Metanephros (tissue), 1 donor: ENCODE data around the gene P3H1. TPM values are rescaled to one million over a fixed set of nuclear protein-coding genes. Genes with fewer than 3 reads are reported as not detected.

ENCODE experiments used
- total RNA-seq: library from RNA; depleted of rRNA; stranded (reverse); fragments of >200 nt; gene quantifications from one replicate; pipeline ENCODE4 v1.2.3, GENCODE V29; 2014

The P3H1 gene
- 49.4 TPM for total RNA-seq

DNA sequence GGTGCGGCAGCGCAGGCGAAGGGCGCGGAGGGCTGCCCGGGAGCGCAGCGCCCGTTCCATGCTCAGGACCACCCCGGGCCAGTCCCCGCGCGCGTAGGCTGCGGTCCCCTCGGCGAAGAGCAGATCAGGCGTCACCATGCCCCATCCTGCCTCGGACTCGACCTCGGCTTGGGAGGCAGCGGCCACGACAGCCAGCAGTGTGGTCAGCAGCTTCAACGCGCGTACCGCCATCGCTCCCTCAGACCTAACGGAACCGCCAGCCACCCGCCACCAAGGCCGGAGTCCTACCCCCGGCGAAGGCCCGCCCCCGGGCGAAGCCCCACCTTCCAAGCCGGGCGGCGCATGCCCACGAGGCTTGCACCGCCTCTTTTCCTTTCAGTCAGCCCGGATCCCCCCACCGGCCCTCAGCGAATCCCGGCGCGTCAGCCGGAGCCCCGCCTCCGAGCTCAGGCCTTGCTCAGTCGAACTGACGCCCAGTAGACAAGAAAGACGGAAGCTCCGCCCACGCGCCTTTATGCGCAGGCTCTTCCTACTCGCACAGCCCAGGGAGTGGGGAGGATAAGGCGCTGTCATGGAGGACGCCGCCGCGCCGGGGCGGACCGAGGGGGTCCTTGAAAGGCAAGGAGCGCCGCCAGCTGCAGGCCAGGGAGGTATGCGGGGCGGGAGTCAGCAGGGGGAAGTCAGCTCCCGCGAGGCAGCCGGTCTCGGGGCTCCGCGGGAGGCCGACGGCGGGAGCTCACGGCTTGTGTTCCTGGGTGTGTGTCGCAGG is at the start of gene P3H1, which contains the start of gene C1orf50:
P3H1 (minus strand) TSS at position 288 of the 769 bp plus-strand sequence; CDS start at position 231, 57 bp downstream.
C1orf50 (plus strand) TSS at position 509 of the 769 bp plus-strand sequence; CDS start at position 572, 63 bp downstream.

GRCh38 chr1:42784946-42785693 is 18.3 kb upstream of the P3H1 start, which contains the start of gene TMEM269:
Gene TMEM269 (plus strand): TSS chr1:42784991. CDS start chr1:42789894, 4,903 bp downstream.

DNA sequence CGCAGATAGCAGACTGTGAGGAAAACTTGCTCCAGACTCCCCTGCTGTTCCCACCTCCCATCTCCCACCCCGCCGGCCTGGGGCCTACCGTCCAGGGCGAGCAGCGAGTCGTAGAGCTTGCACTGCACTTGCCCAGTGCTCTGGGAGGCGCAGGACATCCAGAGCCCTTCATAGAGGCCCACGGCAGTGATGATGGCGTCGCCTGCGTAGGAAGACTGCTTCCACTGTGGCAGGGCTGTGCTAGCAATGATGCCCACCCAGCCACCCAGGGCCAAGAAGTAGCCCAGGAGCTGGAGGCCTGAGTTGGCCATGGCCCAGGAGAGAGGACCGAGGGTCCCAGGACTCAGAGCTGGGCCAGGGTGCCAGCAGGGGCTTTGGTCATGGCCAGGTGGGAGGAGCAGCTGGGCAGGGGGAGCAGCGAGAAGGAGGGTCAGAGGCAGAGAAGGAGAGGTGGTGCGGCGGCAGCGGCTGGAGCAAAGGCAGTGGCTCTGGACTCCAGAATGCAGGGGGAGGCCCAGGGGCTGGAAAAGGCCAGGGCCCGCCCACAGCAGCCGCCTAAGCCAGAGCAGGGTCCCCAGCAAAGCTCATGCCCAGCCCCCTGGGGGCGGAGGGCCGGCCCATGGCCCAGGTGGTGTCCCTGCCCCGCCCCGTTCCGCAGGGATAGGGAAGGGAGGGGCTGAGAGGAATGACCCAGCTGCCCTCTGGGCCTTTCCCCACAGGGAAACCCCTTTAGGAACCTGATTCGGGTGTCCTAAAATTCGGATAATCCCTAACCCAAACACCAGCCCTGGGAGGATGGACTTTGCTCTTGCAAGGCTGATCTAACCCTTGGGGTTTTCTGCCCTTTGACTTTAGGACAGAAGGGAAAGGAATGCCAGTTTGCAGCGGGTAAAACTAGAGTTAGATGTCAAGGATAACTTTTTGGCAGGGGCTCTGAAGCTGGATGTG is 26.8 kb downstream of the P3H1 start, which contains the start of gene CLDN19:
CLDN19 (minus strand) TSS at position 484 of the 948 bp plus-strand sequence; CDS start at position 311, 173 bp downstream.

Other genes starting within 250 kb of the P3H1 start
- gene PPIH, start 108.6 kb downstream of the P3H1 start, total RNA-seq = 25.9 TPM
- 289 TPM for gene YBX1, start 84.6 kb downstream of the P3H1 start, total RNA-seq
- gene CLDN19, start 26.8 kb downstream of the P3H1 start, total RNA-seq = 93.1 TPM
- gene C1orf50, start 221 bp upstream of the P3H1 start, total RNA-seq = 3.7 TPM
- 0.47 TPM for gene TMEM269, start 18.0 kb upstream of the P3H1 start, total RNA-seq
- 14.5 TPM for gene ERMAP, start 50.1 kb upstream of the P3H1 start, total RNA-seq
- 19.0 TPM for gene SVBP, start 50.4 kb upstream of the P3H1 start, total RNA-seq
- gene ZNF691, start 79.6 kb upstream of the P3H1 start, total RNA-seq = 14.1 TPM
- gene SLC2A1, start 191.8 kb upstream of the P3H1 start, total RNA-seq = 274 TPM